Loucy (cell line): ENCODE measurements around the gene GIPC3.

Source experiments
- CTCF ChIP-seq: fragments of 200-600 bp; sonication (generic); conservative IDR thresholded peaks from 2 replicates; pipeline ENCODE4 v1.5.1; 2014; ENCODE audit warnings: mild to moderate bottlenecking, antibody characterized with exemption, low read length
- EZH2phosphoT487 ChIP-seq: fragments of 200-600 bp; IDR thresholded peaks from 2 replicates; pipeline ENCODE4 v1.6.1; 2018; ENCODE audit warnings: antibody characterized with exemption, mild to moderate bottlenecking, moderate library complexity, borderline replicate concordance

- no peak for TF ChIP-seq CTCF
- no peak for TF ChIP-seq EZH2phosphoT487
Observed at GRCh38 chr19:3603121-3603811, 18.0 kb downstream of the GIPC3 start.
